Mesenchymal stem cell (in vitro differentiated cells and primary cell): Measurements from ENCODE around the gene MYL1.

Experiments
- DNase-seq: peaks from one replicate; pipeline ENCODE4 v3.0.0-alpha.2; 2013
- H2AFZ ChIP-seq: one replicate; pipeline ENCODE4 v1.6.1; 2013; ENCODE audit warnings: low read depth, mild to moderate bottlenecking, control low read depth, inconsistent platforms, low read length, moderate library complexity
- H2AK5ac ChIP-seq: 2 replicates; pipeline ENCODE4 v1.6.1; 2013; ENCODE audit warnings: low read length, moderate library complexity, mild to moderate bottlenecking, inconsistent platforms; ENCODE audit not compliant: severe bottlenecking
- H2BK120ac ChIP-seq: one replicate; pipeline ENCODE4 v1.6.1; 2013; ENCODE audit warnings: low read depth, mild to moderate bottlenecking, inconsistent platforms, low read length, moderate library complexity
- H2BK12ac ChIP-seq, 2 experiments: one replicate each; pipeline ENCODE4 v1.6.1; 2013; ENCODE audit warnings: inconsistent platforms in 2 of 2, low read length in 2 of 2, mild to moderate bottlenecking in 2 of 2, moderate library complexity in 2 of 2, control low read depth in 1 of 2
- H2BK15ac ChIP-seq: one replicate; pipeline ENCODE4 v1.6.1; 2013; ENCODE audit warnings: mild to moderate bottlenecking, low read depth, inconsistent platforms; ENCODE audit not compliant: poor library complexity, severe bottlenecking
- H2BK5ac ChIP-seq: 2 replicates; pipeline ENCODE4 v1.6.1; 2013; ENCODE audit warnings: low read depth, mild to moderate bottlenecking, low read length, control low read depth, inconsistent platforms; ENCODE audit not compliant: poor library complexity, severe bottlenecking
- H3K14ac ChIP-seq, 2 experiments: one replicate each; pipeline ENCODE4 v1.6.1; 2013; ENCODE audit warnings: inconsistent platforms in 2 of 2, low read length in 2 of 2, control low read depth in 1 of 2, mild to moderate bottlenecking in 1 of 2, moderate library complexity in 1 of 2
- H3K18ac ChIP-seq, 2 experiments: one replicate each; pipeline ENCODE4 v1.6.1; 2013; ENCODE audit warnings: inconsistent platforms in 2 of 2, low read length in 2 of 2, control low read depth in 1 of 2, low read depth in 1 of 2, mild to moderate bottlenecking in 1 of 2
- H3K23ac ChIP-seq, 2 experiments: one replicate each; pipeline ENCODE4 v1.6.1; 2013; ENCODE audit warnings: inconsistent platforms in 2 of 2, low read length in 2 of 2, mild to moderate bottlenecking in 2 of 2, moderate library complexity in 2 of 2, control low read depth in 1 of 2
- H3K27ac ChIP-seq: 2 replicates; pipeline ENCODE4 v1.5.1; 2013; ENCODE audit warnings: mild to moderate bottlenecking, moderate library complexity, low read length, control low read depth, inconsistent platforms; ENCODE audit not compliant: poor library complexity, severe bottlenecking
- H3K27me3 ChIP-seq, 2 experiments: 2 replicates each; pipeline versions ENCODE4 v1.6.1 to v1.7.0; 2013; ENCODE audit warnings: low read length in 2 of 2, mild to moderate bottlenecking in 2 of 2, moderate library complexity in 2 of 2, control low read depth in 1 of 2, inconsistent platforms in 1 of 2; ENCODE audit not compliant: control insufficient read depth in 1 of 2, insufficient read depth in 1 of 2
- H3K36me3 ChIP-seq, 2 experiments: 2 replicates each; pipeline versions ENCODE4 v1.6.1 to v1.7.0; 2013; ENCODE audit warnings: low read length in 2 of 2, control low read depth in 1 of 2, inconsistent platforms in 1 of 2, low read depth in 1 of 2, mild to moderate bottlenecking in 1 of 2; ENCODE audit not compliant: insufficient read depth in 2 of 2, control insufficient read depth in 1 of 2
- H3K4ac ChIP-seq, 2 experiments: one replicate each; pipeline ENCODE4 v1.6.1; 2013; ENCODE audit warnings: inconsistent platforms in 2 of 2, low read length in 2 of 2, mild to moderate bottlenecking in 2 of 2, moderate library complexity in 2 of 2, control low read depth in 1 of 2, low read depth in 1 of 2
- H3K4me1 ChIP-seq: 2 replicates; pipeline ENCODE4 v1.6.1; 2013; ENCODE audit warnings: low read depth, low read length, control low read depth; ENCODE audit not compliant: control insufficient read depth, insufficient read depth
- H3K4me2 ChIP-seq: 2 replicates; pipeline ENCODE4 v1.6.1; 2013; ENCODE audit warnings: low read length, mild to moderate bottlenecking, inconsistent platforms; ENCODE audit not compliant: poor library complexity, severe bottlenecking
- H3K4me3 ChIP-seq, 2 experiments: 2 replicates each; pipeline versions ENCODE4 v1.5.1 to v1.7.0; 2013; ENCODE audit warnings: low read length in 2 of 2, mild to moderate bottlenecking in 2 of 2, control low read depth in 1 of 2, low read depth in 1 of 2; ENCODE audit not compliant: insufficient read depth in 1 of 2
- H3K79me1 ChIP-seq: replicated peaks from 2 replicates; pipeline ENCODE4 v1.6.1; 2013; ENCODE audit warnings: mild to moderate bottlenecking, control low read depth, low read length, inconsistent platforms; ENCODE audit not compliant: poor library complexity, severe bottlenecking
- H3K9ac ChIP-seq: 2 replicates; pipeline ENCODE4 v1.7.0; 2013; ENCODE audit warnings: mild to moderate bottlenecking, low read length, moderate library complexity
- H3K9me3 ChIP-seq: 2 replicates; pipeline ENCODE4 v1.7.0; 2013; ENCODE audit warnings: mild to moderate bottlenecking, low read length; ENCODE audit not compliant: control insufficient read depth
- H4K8ac ChIP-seq: one replicate; pipeline ENCODE4 v1.6.1; 2013; ENCODE audit warnings: inconsistent platforms, mild to moderate bottlenecking, low read length, moderate library complexity
- H4K91ac ChIP-seq: one replicate; pipeline ENCODE4 v1.6.1; 2013; ENCODE audit warnings: mild to moderate bottlenecking, low read length, inconsistent platforms
- WGBS: methylation state at CpG from one replicate; pipeline ENCODE4 v1.1.7; 2013; ENCODE audit warnings: mixed read lengths; 5-methylcytosine and 5-hydroxymethylcytosine counted together

Gene MYL1

GRCh38 chr2:210271300-210271699, 43.7 kb downstream of the MYL1 start:
- H3K27ac ChIP-seq: no peak overlapping the region
- H2AK5ac ChIP-seq: no peak overlapping the region
- H3K36me3 ChIP-seq: no peaks in the 10 kb centered on the region
- H2BK5ac ChIP-seq: no peak overlapping the region
- no peak overlapping the region for H2BK12ac ChIP-seq
- no peak overlapping the region for H4K91ac ChIP-seq
- no peak overlapping the region for H3K4ac ChIP-seq
- no peaks in the 10 kb centered on the region for H3K79me1 ChIP-seq
- no peaks in the 10 kb centered on the region for H3K27me3 ChIP-seq
- no peak overlapping the region for H3K9ac ChIP-seq
- H3K18ac ChIP-seq: no peak overlapping the region
- no peak overlapping the region for H3K14ac ChIP-seq
- no peak overlapping the region for H3K4me3 ChIP-seq
- DNase-seq: no peak
- H3K9me3 ChIP-seq: no peaks in the 10 kb centered on the region
- H2BK120ac ChIP-seq: no peak overlapping the region
- no peak overlapping the region for H2AFZ ChIP-seq
- H3K4me1 ChIP-seq: no peaks in the 10 kb centered on the region
- H2BK15ac ChIP-seq: no peak overlapping the region
- no peak overlapping the region for H3K23ac ChIP-seq
- no peak overlapping the region for H3K4me2 ChIP-seq
- H4K8ac ChIP-seq: no peak overlapping the region

- WGBS: 23% methylated on average over 3 of the region's 3 CpGs
- no peak overlapping the region for H2AFZ ChIP-seq
- H3K36me3 ChIP-seq: no peaks in the 10 kb centered on the region
- no peak overlapping the region for H2BK15ac ChIP-seq
- no peaks in the 10 kb centered on the region for H3K79me1 ChIP-seq
- no peak overlapping the region for H3K4me3 ChIP-seq
- no peak overlapping the region for H3K4ac ChIP-seq
- H3K27me3 ChIP-seq: no peaks in the 10 kb centered on the region
- no peak overlapping the region for H2BK5ac ChIP-seq
- no peak overlapping the region for H3K9ac ChIP-seq
- H3K23ac ChIP-seq: no peak overlapping the region
- H4K91ac ChIP-seq: no peak overlapping the region
- H3K27ac ChIP-seq: no peak overlapping the region
- no peak overlapping the region for H2BK12ac ChIP-seq
- no peak overlapping the region for H3K18ac ChIP-seq
- no peaks in the 10 kb centered on the region for H3K9me3 ChIP-seq
- no peak overlapping the region for H2AK5ac ChIP-seq
- no peak overlapping the region for H4K8ac ChIP-seq
- no peaks in the 10 kb centered on the region for H3K4me1 ChIP-seq
- no peak overlapping the region for H3K4me2 ChIP-seq
- no peak for DNase-seq
- H3K14ac ChIP-seq: no peak overlapping the region
- no peak overlapping the region for H2BK120ac ChIP-seq
These were observed 45.8 kb downstream of the MYL1 start for GRCh38 chr2:210269148-210269547.

- H3K27me3 ChIP-seq: no peaks in the 10 kb centered on the region
- H3K36me3 ChIP-seq: no peaks in the 10 kb centered on the region
- no peak overlapping the region for H4K8ac ChIP-seq
- no CpG with 5 or more reads among the region's 1 CpG for WGBS
- no peak overlapping the region for H3K18ac ChIP-seq
- no peak overlapping the region for H2AFZ ChIP-seq
- H3K27ac ChIP-seq: no peak overlapping the region
- no peak overlapping the region for H2BK12ac ChIP-seq
- no peak overlapping the region for H2AK5ac ChIP-seq
- H2BK15ac ChIP-seq: no peak overlapping the region
- H3K14ac ChIP-seq: no peak overlapping the region
- no peaks in the 10 kb centered on the region for H3K4me1 ChIP-seq
- no peaks in the 10 kb centered on the region for H3K9me3 ChIP-seq
- H3K4me2 ChIP-seq: no peak overlapping the region
- H2BK5ac ChIP-seq: no peak overlapping the region
- no peak overlapping the region for H3K4ac ChIP-seq
- no peak overlapping the region for H3K4me3 ChIP-seq
- H3K79me1 ChIP-seq: no peaks in the 10 kb centered on the region
- H4K91ac ChIP-seq: no peak overlapping the region
- DNase-seq: no peak
- no peak overlapping the region for H3K9ac ChIP-seq
- H3K23ac ChIP-seq: no peak overlapping the region
- no peak overlapping the region for H2BK120ac ChIP-seq
These were observed 46.7 kb downstream of the MYL1 start for GRCh38 chr2:210268281-210268680.

GRCh38 chr2:210267698-210268097, 47.3 kb downstream of the MYL1 start:
- H3K27ac ChIP-seq: no peak overlapping the region
- no peak overlapping the region for H3K4me3 ChIP-seq
- no peak overlapping the region for H2AFZ ChIP-seq
- no peak overlapping the region for H2BK5ac ChIP-seq
- no peak overlapping the region for H2BK12ac ChIP-seq
- H3K36me3 ChIP-seq: no peaks in the 10 kb centered on the region
- no peak overlapping the region for H3K14ac ChIP-seq
- H3K9ac ChIP-seq: no peak overlapping the region
- H2BK120ac ChIP-seq: no peak overlapping the region
- H3K4me2 ChIP-seq: no peak overlapping the region
- no peaks in the 10 kb centered on the region for H3K9me3 ChIP-seq
- no peak overlapping the region for H3K4ac ChIP-seq
- H4K91ac ChIP-seq: no peak overlapping the region
- no peak overlapping the region for H3K18ac ChIP-seq
- no peaks in the 10 kb centered on the region for H3K79me1 ChIP-seq
- H3K27me3 ChIP-seq: no peaks in the 10 kb centered on the region
- no peak overlapping the region for H4K8ac ChIP-seq
- H3K4me1 ChIP-seq: no peaks in the 10 kb centered on the region
- no peak overlapping the region for H2AK5ac ChIP-seq
- 60% methylated on average over 1 of the region's 1 CpG for WGBS
- DNase-seq: no peak
- no peak overlapping the region for H3K23ac ChIP-seq
- no peak overlapping the region for H2BK15ac ChIP-seq
